ENCODE data around the gene ARID1B. TPM values are rescaled to one million over a fixed set of nuclear protein-coding genes. Genes with fewer than 3 reads are reported as not detected.

ARID1B gene
- total RNA-seq, 1 experiment from 2014 or later: 35.6 TPM

- ATAC-seq (no peak), DNase-seq (ENCODE audit: low read depth, low spot score) (no peak)
- CTCF ChIA-PET: no interaction called here
- Histone ChIP-seq H3K4me2 (ENCODE audit: low read length) (no peak overlapping the region), H3K27ac (ENCODE audit: low read depth, low read length) (no peak overlapping the region), H2AFZ (ENCODE audit: low read depth, low read length, poor library complexity, severe bottlenecking) (no peak overlapping the region), H3K4me3 (replicated peaks in 1 of 2; ENCODE audit: low read depth in 1 of 2, low read length in 2 of 2) (no peak overlapping the region), H3K9me2 (ENCODE audit: insufficient read depth) (no peaks in the 10 kb centered on the region), H3K9me3 (ENCODE audit: control insufficient read depth in 1 of 2, insufficient read depth in 1 of 2, low read depth in 1 of 2, low read length in 2 of 2) (no peaks in the 10 kb centered on the region), H3K36me3 (ENCODE audit: control insufficient read depth in 1 of 2, insufficient read depth in 2 of 2, low read length in 2 of 2) (no peaks in the 10 kb centered on the region), H3K79me2 (ENCODE audit: insufficient read depth, low read length) (peaks cover 96% of the 10 kb centered on the region), H3K27me3 (ENCODE audit: insufficient read depth, low read length) (no peaks in the 10 kb centered on the region), H3K4me1 (ENCODE audit: control insufficient read depth in 1 of 2, insufficient read depth in 2 of 2, low read length in 2 of 2) (no peaks in the 10 kb centered on the region), H4K20me1 (ENCODE audit: insufficient read depth) (peaks cover 5% of the 10 kb centered on the region; the same call in 1 of the 2 replicates), H3K9ac (ENCODE audit: low read length) (no peak overlapping the region)
- RAD21 ChIA-PET (ENCODE audit: low non-redundant PET in 1 of 2, low total read pairs in 2 of 2, uncharacterized antibody in 2 of 2, unreplicated experiment in 2 of 2): interaction anchor here in 1 of 2 experiments (0.6 kb wide), 1 partner anchor 40 kb away, joined by 3 read pairs; no protein-coding TSS in a partner anchor
- intact Hi-C loops (cut with micrococcal nuclease): no loop called here
- no TSS peak for BruUV-seq (replicated peaks)
- TF ChIP-seq ZBTB33 (IDR thresholded peaks at IDR 0.05; ENCODE audit: extremely low read depth, insufficient replicate concordance, low read length): no peak
- POLR2A ChIA-PET: no interaction called here
Observed at GRCh38 chr6:156787569-156788492, 10.7 kb downstream of the ARID1B start.

GRCh38 chr6:156789081-156789943, 12.1 kb downstream of the ARID1B start:
- H3K4me2 ChIP-seq (ENCODE audit: low read length): no peak overlapping the region
- DNase-seq (ENCODE audit: low read depth, low spot score) (no peak), ATAC-seq (no peak)
- intact Hi-C loops (cut with micrococcal nuclease): no loop called here
- no peak overlapping the region for H3K4me3 ChIP-seq (replicated peaks in 1 of 2; ENCODE audit: low read depth in 1 of 2, low read length in 2 of 2)
- H3K36me3 ChIP-seq (ENCODE audit: control insufficient read depth in 1 of 2, insufficient read depth in 2 of 2, low read length in 2 of 2): no peaks in the 10 kb centered on the region
- H4K20me1 ChIP-seq (ENCODE audit: insufficient read depth): peaks cover 5% of the 10 kb centered on the region; the same call in 1 of the 2 replicates
- no peaks in the 10 kb centered on the region for H3K9me3 ChIP-seq (ENCODE audit: control insufficient read depth in 1 of 2, insufficient read depth in 1 of 2, low read depth in 1 of 2, low read length in 2 of 2)
- BruUV-seq (replicated peaks): no TSS peak
- no peaks in the 10 kb centered on the region for H3K9me2 ChIP-seq (ENCODE audit: insufficient read depth)
- CTCF ChIA-PET: no interaction called here
- TF ChIP-seq ZNF274 (IDR thresholded peaks at IDR 0.05; ENCODE audit: low read depth, low read length) (no peak), SRF (IDR thresholded peaks at IDR 0.05; ENCODE audit: low read depth) (no peak)
- RAD21 ChIA-PET (ENCODE audit: low non-redundant PET in 1 of 2, low total read pairs in 2 of 2, uncharacterized antibody in 2 of 2, unreplicated experiment in 2 of 2): no interaction called here
- no peaks in the 10 kb centered on the region for H3K4me1 ChIP-seq (ENCODE audit: control insufficient read depth in 1 of 2, insufficient read depth in 2 of 2, low read length in 2 of 2)
- peaks cover 96% of the 10 kb centered on the region for H3K79me2 ChIP-seq (ENCODE audit: insufficient read depth, low read length)
- no peak overlapping the region for H3K9ac ChIP-seq (ENCODE audit: low read length)
- no peak overlapping the region for H2AFZ ChIP-seq (ENCODE audit: low read depth, low read length, poor library complexity, severe bottlenecking)
- POLR2A ChIA-PET: no interaction called here
- no peak overlapping the region for H3K27ac ChIP-seq (ENCODE audit: low read depth, low read length)
- H3K27me3 ChIP-seq (ENCODE audit: insufficient read depth, low read length): no peaks in the 10 kb centered on the region
